ENCODE measurements around the gene NRXN3.

- TF ChIP-seq CTCF (conservative IDR thresholded peaks at IDR 0.05 in 1 of 2, IDR thresholded peaks at IDR 0.05 in 1 of 2; ENCODE audit: low read depth in 1 of 2, low read length in 2 of 2) (no peak), EZH2 (IDR thresholded peaks at IDR 0.05; ENCODE audit: low read length, missing control alignments) (no peak)
Observed at GRCh38 chr14:79914595-79914994, 1744.4 kb downstream of the NRXN3 start.

Measured in fibroblast of lung (primary cell).